AG04450 (cell line): Measurements from ENCODE around the gene IER2. TPM values are rescaled to one million over a fixed set of nuclear protein-coding genes. Genes with fewer than 3 reads are reported as not detected.
"Not testable (repeated sequence)": the region's sequence is repeated elsewhere in the genome, so short reads cannot be mapped to it uniquely, and the experiment has no call there.

Experiments used
- CTCF ChIA-PET: fragments of 300-600, 350-600 bp; formaldehyde crosslinking; extraction: SDS; loops from one replicate; lab custom pipeline; 2022; ENCODE audit warnings: antibody characterized with exemption, inconsistent platforms; lab: Charles Lee
- POLR2A ChIA-PET: fragments of 350-600 bp; formaldehyde crosslinking; extraction: SDS; loops from one replicate; lab custom pipeline; 2021; ENCODE audit warnings: antibody characterized with exemption, inconsistent platforms; lab: Yijun Ruan, JAX
- DNase-seq: peaks from one replicate; pipeline ENCODE4 v3.0.0-alpha.2; 2011; ENCODE audit warnings: low read depth, low spot score
- H3K27ac ChIP-seq: one replicate; pipeline ENCODE4 v1.5.1; 2012; ENCODE audit warnings: low read depth, low read length, control low read depth
- H3K27me3 ChIP-seq: one replicate; pipeline ENCODE4 v1.6.0; 2012; ENCODE audit warnings: low read length; ENCODE audit not compliant: control insufficient read depth, insufficient read depth
- H3K4me3 ChIP-seq: 2 replicates; pipeline ENCODE4 v1.5.1; 2011; ENCODE audit warnings: mild to moderate bottlenecking, low read depth, low read length, control low read depth
- H3K9me3 ChIP-seq: 2 replicates; pipeline ENCODE4 v1.5.1; 2012; ENCODE audit warnings: low read length; ENCODE audit not compliant: control insufficient read depth, insufficient read depth
- CTCF ChIP-seq: IDR thresholded peaks from 2 replicates; pipeline ENCODE4 v1.5.1; 2011; ENCODE audit warnings: low read depth, low read length, control low read depth, inconsistent platforms
- polyA plus RNA-seq: library from polyadenylated mRNA; depleted of rRNA; stranded (reverse); fragments of >200 nt; gene quantifications from 2 replicates; pipeline ENCODE4 v1.2.3, GENCODE V29; 2011

IER2 gene
- polyA plus RNA-seq, 1 experiment, result 15.3 TPM

GRCh38 chr19:13146763-13147563 is 3.2 kb upstream of the IER2 start:
- no peaks in the 10 kb centered on the region for H3K27me3 ChIP-seq
- CTCF ChIA-PET, result interaction anchor here (0.6 to 1.9 kb wide), 2 partner anchors 85 to 169 kb away, joined by 3 to 6 read pairs; no protein-coding TSS in a partner anchor
- no peak overlapping the region for H3K4me3 ChIP-seq
- H3K27ac ChIP-seq, result no peak overlapping the region
- no peak for TF ChIP-seq CTCF
- DNase-seq, result no peak
- POLR2A ChIA-PET, result interaction anchor here (0.6 to 0.7 kb wide), 2 partner anchors 9 to 121 kb away, joined by 3 read pairs; no protein-coding TSS in a partner anchor
- peaks cover under 1% of the 10 kb centered on the region; the same call in 1 of the 2 replicates for H3K9me3 ChIP-seq

- H3K27me3 ChIP-seq, H3K27ac ChIP-seq, H3K9me3 ChIP-seq, DNase-seq: not testable (repeated sequence)
- POLR2A ChIA-PET, result interaction anchor here (0.6 to 2.5 kb wide), 4 partner anchors 12 to 30 kb away, joined by 3 to 16 read pairs (median 6); partner anchors contain the start of gene NACC1
- H3K4me3 ChIP-seq, result peak overlapping the region; percentile 87
- CTCF ChIA-PET, result interaction anchor here (1.4 to 1.6 kb wide), 2 partner anchors 29 to 184 kb away, joined by 3 to 8 read pairs; no protein-coding TSS in a partner anchor
Measured at GRCh38 chr19:13149173-13149627, 1.0 kb upstream of the IER2 start.

GRCh38 chr19:13149628-13150186 is 504 bp upstream of the IER2 start:
- DNase-seq, result no peak
- Histone ChIP-seq H3K27ac (peak overlapping the region; percentile 94), H3K27me3 (no peaks in the 10 kb centered on the region), H3K9me3 (peaks cover 6% of the 10 kb centered on the region; the same call in 1 of the 2 replicates), H3K4me3 (peak overlapping the region; percentile 87)
- ChIA-PET POLR2A (interaction anchor here (0.5 to 2.5 kb wide), 7 partner anchors 12 to 184 kb away, joined by 3 to 16 read pairs (median 3); partner anchors contain the start of gene NACC1), CTCF (interaction anchor here (1.2 to 1.7 kb wide), 4 partner anchors 22 to 184 kb away, joined by 3 to 8 read pairs (median 4); no protein-coding TSS in a partner anchor)
- TF ChIP-seq CTCF, result no peak

- no peak for DNase-seq
- TF ChIP-seq CTCF, result no peak
- H3K27ac ChIP-seq, result peak overlapping the region; percentile 94
- ChIA-PET CTCF (interaction anchor here (0.6 to 1.7 kb wide), 3 partner anchors 24 to 174 kb away, joined by 4 to 7 read pairs (median 5); no protein-coding TSS in a partner anchor), POLR2A (interaction anchor here (2.5 kb wide), 1 partner anchor 32 kb away, joined by 16 read pairs; the partner anchor contains the start of gene NACC1)
- H3K9me3 ChIP-seq, result peaks cover 6% of the 10 kb centered on the region; the same call in 1 of the 2 replicates
- peak overlapping the region; percentile 87 for H3K4me3 ChIP-seq
- H3K27me3 ChIP-seq, result no peaks in the 10 kb centered on the region
Measured at GRCh38 chr19:13150931-13151604, 857 bp downstream of the IER2 start.
